Measurements from ENCODE around the gene ADGRF4. TPM values are rescaled to one million over a fixed set of nuclear protein-coding genes. Genes with fewer than 3 reads are reported as not detected.

The ADGRF4 gene
- total RNA-seq, 4 donors from 2014 or later = 53.5 to 60.1 (median 58.3) TPM

GRCh38 chr6:47655719-47656595 is 42.4 kb upstream of the ADGRF4 start:
- no peak overlapping the region for H3K4me3 ChIP-seq (ENCODE audit: low read depth, poor library complexity, severe bottlenecking)
- intact Hi-C loops (cut with DNase I; ENCODE audit: low total_unique reads) = no loop called here
- WGBS, 2 donors = 55 to 60% methylated on average over 7 of the region's 7 CpGs
- TF ChIP-seq POLR2A (IDR thresholded peaks at IDR 0.05) (no peak), CTCF (IDR thresholded peaks at IDR 0.05) (no peak)
- DNase-seq (ENCODE audit: low spot score in 2 of 2) = no peak

- no peak overlapping the region for H3K4me3 ChIP-seq (ENCODE audit: low read depth, poor library complexity, severe bottlenecking)
- no peak for DNase-seq (ENCODE audit: low spot score in 2 of 2)
- WGBS, 2 donors = 91 to 93% methylated on average over 5 of the region's 5 CpGs
- no peak for TF ChIP-seq CTCF (IDR thresholded peaks at IDR 0.05)
- intact Hi-C loops (cut with DNase I; ENCODE audit: low total_unique reads) = no loop called here
Measured at GRCh38 chr6:47661960-47662359, 36.4 kb upstream of the ADGRF4 start.

GRCh38 chr6:47663462-47664216 is 34.7 kb upstream of the ADGRF4 start:
- TF ChIP-seq CTCF (IDR thresholded peaks at IDR 0.05) = no peak
- no peak for TF ChIP-seq POLR2A (IDR thresholded peaks at IDR 0.05)
- intact Hi-C loops (cut with DNase I; ENCODE audit: low total_unique reads) = no loop called here
- 87 to 88% methylated on average over 13 of the region's 13 CpGs for WGBS, 2 donors
- DNase-seq (ENCODE audit: low spot score in 2 of 2) = no peak
- no peak overlapping the region for H3K4me3 ChIP-seq (ENCODE audit: low read depth, poor library complexity, severe bottlenecking)

- intact Hi-C loops (cut with DNase I; ENCODE audit: low total_unique reads) = no loop called here
- no peak overlapping the region for H3K4me3 ChIP-seq (ENCODE audit: low read depth, poor library complexity, severe bottlenecking)
- WGBS, 2 donors = 40 to 55% methylated on average over 3 of the region's 3 CpGs
- DNase-seq (ENCODE audit: low spot score in 2 of 2) = no peak
- no peak for TF ChIP-seq CTCF (IDR thresholded peaks at IDR 0.05)
- TF ChIP-seq POLR2A (IDR thresholded peaks at IDR 0.05) = no peak
Measured at GRCh38 chr6:47665112-47665511, 33.3 kb upstream of the ADGRF4 start.

- no peak overlapping the region for H3K4me3 ChIP-seq (ENCODE audit: low read depth, poor library complexity, severe bottlenecking)
- DNase-seq (ENCODE audit: low spot score in 2 of 2) = no peak
- intact Hi-C loops (cut with DNase I; ENCODE audit: low total_unique reads) = no loop called here
- WGBS, 2 donors = 11 to 16% methylated on average over 6 of the region's 6 CpGs
- TF ChIP-seq POLR2A (IDR thresholded peaks at IDR 0.05) (no peak), CTCF (IDR thresholded peaks at IDR 0.05) (no peak)
Measured at GRCh38 chr6:47669684-47670513, 28.5 kb upstream of the ADGRF4 start.
